Right lung (tissue), 5 donors: Measurements from ENCODE around the gene MYOM1. TPM values are rescaled to one million over a fixed set of nuclear protein-coding genes. Genes with fewer than 3 reads are reported as not detected.

Experiments
- DNase-seq, 2 donors: peaks; one replicate each; pipeline ENCODE4 v3.0.0-alpha.2; 2013
- polyA plus RNA-seq, 5 donors: library from polyadenylated mRNA; unstranded; fragments of 120-200 nt; gene quantifications; one replicate each; pipeline versions ENCODE4 v1.2.1 to v1.2.3, GENCODE V29; 2013; ENCODE audit warnings: inconsistent platforms in 1 of 5, low replicate concordance in 1 of 5; ENCODE audit not compliant: insufficient read length in 5 of 5, insufficient read depth in 1 of 5

The MYOM1 gene
- polyA plus RNA-seq, 5 donors = 2.6 to 29.9 (median 4.0) TPM

GRCh38 chr18:3119401-3120341 lies 100.1 kb downstream of the MYOM1 start:
- no peak for DNase-seq

GRCh38 chr18:3118195-3119010 lies 101.4 kb downstream of the MYOM1 start:
- DNase-seq = peak; percentile 34 to 35

GRCh38 chr18:3117493-3118192 lies 102.1 kb downstream of the MYOM1 start:
- DNase-seq = no peak

GRCh38 chr18:3115447-3116030 lies 104.2 kb downstream of the MYOM1 start:
- no peak for DNase-seq

- no peak for DNase-seq
These were observed 105.3 kb downstream of the MYOM1 start for GRCh38 chr18:3114451-3114850.

- DNase-seq = no peak
These were observed 105.7 kb downstream of the MYOM1 start for GRCh38 chr18:3114026-3114425.

GRCh38 chr18:3111523-3112240 lies 108.1 kb downstream of the MYOM1 start:
- DNase-seq = no peak

GRCh38 chr18:3110034-3110752 lies 109.6 kb downstream of the MYOM1 start:
- DNase-seq = no peak

- no peak for DNase-seq
These were observed 112.0 kb downstream of the MYOM1 start for GRCh38 chr18:3107740-3108151.

- no peak for DNase-seq
These were observed 115.3 kb downstream of the MYOM1 start for GRCh38 chr18:3104190-3105054.

GRCh38 chr18:3103576-3103975 lies 116.2 kb downstream of the MYOM1 start:
- DNase-seq = no peak

- DNase-seq = no peak
These were observed 116.8 kb downstream of the MYOM1 start for GRCh38 chr18:3102983-3103382.

GRCh38 chr18:3100498-3101132 lies 119.2 kb downstream of the MYOM1 start:
- DNase-seq = no peak

GRCh38 chr18:3099327-3099726 lies 120.4 kb downstream of the MYOM1 start:
- no peak for DNase-seq

- DNase-seq = no peak
These were observed 122.7 kb downstream of the MYOM1 start for GRCh38 chr18:3097082-3097481.

GRCh38 chr18:3095921-3096320 lies 123.8 kb downstream of the MYOM1 start:
- DNase-seq = no peak

GRCh38 chr18:3094338-3094684 lies 125.5 kb downstream of the MYOM1 start:
- DNase-seq = no peak

- no peak for DNase-seq
These were observed 126.0 kb downstream of the MYOM1 start for GRCh38 chr18:3093624-3094337.
